NCI-H2029 (cell line): ENCODE measurements around the gene FOXO6.

Experiments used
- DNase-seq: peaks from one replicate; lab custom pipeline; 2025; lab: John Stamatoyannopoulos, UW

FOXO6 gene

DNA sequence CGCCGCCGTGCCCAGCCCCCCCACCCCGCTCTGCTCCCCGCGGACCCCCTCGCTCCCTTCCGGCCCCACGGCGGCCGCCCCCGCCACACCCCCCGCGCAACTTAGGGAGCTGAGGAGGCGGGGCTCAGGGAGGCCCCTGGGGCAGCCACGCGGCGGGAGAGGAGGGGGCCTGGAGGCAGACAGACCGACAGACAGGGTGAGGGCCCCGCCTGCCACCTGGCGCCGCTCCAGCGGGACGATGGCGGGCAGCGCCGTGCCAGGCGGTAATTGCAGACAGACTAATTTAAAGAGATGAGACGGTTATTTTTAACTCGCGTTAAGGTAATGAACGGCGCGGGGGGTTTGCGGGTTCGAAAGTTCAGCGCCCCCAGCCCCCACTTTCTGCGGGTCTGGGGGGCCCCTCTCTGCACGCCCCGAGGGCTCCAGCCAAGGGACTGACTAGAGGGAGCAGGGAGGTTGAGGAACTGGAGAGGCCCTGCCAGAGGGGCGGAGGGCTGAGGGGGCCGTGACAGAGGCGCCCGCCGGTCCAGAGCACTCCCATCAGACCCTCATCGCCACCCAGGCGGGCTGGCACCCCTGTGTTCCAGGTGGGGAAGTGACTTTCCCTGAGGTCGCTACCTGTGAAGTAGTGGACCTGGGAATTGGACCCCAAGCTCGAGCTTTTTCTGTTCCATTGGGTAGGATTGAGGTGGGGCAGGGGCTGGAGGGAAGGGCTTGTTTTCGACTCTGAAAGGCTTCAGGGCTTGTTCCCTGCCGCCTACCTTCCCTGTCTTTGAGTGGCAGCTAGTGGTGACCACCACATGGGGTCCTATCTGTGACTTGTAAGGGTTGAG, 5.4 kb downstream of the FOXO6 start:
- DNase-seq, result peak; percentile 96

DNA sequence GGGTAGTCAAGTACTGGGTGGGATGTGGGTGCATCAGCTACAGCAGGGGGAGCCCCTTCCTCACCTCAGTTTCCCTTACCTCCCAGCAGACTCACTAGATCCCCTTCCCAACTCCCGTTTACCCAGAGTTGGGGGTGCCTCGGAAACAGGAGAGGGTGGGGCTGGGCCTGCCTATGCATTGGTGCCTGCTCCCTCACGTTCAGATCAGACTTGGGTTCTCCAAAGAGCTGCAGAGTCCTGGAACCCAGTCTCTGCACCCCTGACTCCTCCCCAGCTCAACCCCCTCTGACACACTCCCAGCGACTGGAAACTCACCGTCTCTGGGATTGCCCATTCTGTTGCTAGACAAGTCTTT, 6.0 kb downstream of the FOXO6 start:
- DNase-seq, result no peak

DNA sequence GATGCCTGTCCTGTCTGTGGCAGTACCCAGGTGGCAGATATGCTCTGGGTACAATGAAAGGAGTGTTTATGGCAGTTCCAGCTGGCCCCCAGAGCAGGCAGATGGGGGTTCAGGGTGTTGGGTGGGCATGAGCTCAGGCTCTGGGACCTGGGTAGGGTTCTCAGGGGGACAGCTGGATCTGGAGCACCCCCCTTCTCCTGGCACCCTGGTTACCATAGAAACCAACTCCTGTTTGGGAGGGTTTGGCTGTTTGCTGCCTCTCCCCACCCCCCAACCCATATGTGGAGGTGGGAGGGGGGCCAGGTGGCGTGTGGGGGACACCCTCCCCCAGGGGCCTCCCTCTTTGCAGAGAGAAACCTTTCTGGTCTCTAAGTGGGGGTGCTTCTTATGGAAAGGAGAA, 7.1 kb downstream of the FOXO6 start:
- no peak for DNase-seq

DNA sequence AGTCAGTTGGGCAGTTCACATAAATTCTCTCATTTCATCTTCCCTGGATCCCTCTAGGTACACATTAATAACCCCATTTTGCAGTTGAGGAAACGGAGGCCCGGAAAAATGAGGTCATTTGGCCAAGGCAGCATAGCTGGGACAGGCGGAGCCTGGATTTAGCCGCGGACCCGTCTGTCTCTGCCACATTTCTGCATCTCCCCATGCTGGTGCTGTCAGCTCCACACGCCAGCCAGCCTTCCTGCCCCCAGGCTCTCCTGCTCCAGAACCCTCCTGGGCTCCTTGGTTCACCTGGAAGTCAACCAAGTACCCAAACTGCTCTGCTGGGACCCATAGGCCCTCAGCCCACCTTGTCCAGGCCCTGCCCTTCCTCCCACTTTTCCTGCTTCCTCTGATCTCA, 7.6 kb downstream of the FOXO6 start:
- no peak for DNase-seq

DNA sequence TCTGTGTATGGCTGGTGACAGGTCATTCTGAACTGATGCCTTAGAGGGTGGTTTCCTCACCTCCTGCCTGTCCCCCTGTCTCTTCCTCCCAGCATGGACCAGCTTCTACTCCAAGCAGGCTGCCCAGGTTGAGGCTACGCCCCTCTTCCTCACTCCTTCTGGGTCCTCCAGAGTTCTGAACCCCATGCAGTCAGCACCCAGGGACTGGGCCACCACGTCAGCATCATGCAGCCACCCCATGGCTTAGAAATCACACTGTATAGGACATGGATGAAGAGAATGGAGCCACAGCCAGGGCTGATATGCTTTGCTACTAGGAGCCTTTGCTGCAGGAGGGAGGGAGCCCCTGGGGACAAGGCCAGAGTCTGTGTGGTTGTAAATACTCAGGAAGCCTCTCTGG, 8.3 kb downstream of the FOXO6 start:
- no peak for DNase-seq

DNA sequence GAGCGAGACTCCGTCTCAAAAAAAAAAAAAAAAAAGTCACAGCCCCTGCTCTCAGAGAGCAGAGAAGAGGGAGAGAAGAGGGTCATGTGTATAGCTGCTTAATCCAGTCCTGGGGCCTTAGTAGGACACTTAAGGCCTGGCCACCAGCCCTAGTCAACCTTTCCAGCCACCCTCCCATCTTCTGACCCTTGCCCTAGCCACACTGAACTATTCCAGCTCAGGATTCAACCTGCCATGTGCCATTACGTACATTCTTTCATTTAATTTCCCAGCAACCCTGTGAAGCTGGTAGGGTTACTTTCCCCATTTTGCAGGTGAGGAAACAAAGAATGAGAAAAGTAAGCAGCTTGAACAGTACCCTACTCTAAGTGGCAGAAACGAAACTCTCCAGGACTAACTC, 9.0 kb downstream of the FOXO6 start:
- DNase-seq, result no peak

DNA sequence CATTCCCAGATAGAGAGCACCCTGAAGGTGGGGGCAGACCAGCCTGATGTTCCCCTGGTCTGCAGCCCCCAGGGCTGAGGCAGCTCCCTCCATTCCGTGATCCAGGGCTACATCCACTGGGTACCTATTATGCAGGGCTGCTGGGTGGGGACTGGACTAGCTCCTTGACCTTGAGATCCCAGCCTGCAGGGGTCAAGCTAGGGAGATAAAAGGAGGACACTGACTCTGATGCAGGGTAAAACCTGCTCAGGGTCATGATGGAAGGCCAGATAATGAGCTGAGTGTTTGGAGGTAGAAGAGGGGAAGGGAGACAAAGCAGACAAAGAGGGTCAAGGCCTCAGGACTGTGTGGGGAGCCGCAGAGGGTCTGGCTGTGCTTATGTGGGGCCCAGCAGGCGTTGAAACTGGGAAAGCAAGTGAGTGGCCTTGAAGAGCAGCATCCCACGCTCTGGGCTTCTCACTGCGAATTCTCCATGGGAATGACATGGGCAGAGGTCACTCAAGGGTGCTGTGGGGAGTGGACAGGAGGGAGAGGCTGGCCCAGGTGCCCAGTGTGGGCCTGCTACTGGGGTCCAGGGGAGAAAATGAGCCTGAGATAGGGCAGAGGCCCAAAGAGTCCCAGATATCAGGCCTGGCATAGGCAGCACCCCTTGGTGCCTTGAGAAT, 9.7 kb downstream of the FOXO6 start:
- DNase-seq, result no peak

DNA sequence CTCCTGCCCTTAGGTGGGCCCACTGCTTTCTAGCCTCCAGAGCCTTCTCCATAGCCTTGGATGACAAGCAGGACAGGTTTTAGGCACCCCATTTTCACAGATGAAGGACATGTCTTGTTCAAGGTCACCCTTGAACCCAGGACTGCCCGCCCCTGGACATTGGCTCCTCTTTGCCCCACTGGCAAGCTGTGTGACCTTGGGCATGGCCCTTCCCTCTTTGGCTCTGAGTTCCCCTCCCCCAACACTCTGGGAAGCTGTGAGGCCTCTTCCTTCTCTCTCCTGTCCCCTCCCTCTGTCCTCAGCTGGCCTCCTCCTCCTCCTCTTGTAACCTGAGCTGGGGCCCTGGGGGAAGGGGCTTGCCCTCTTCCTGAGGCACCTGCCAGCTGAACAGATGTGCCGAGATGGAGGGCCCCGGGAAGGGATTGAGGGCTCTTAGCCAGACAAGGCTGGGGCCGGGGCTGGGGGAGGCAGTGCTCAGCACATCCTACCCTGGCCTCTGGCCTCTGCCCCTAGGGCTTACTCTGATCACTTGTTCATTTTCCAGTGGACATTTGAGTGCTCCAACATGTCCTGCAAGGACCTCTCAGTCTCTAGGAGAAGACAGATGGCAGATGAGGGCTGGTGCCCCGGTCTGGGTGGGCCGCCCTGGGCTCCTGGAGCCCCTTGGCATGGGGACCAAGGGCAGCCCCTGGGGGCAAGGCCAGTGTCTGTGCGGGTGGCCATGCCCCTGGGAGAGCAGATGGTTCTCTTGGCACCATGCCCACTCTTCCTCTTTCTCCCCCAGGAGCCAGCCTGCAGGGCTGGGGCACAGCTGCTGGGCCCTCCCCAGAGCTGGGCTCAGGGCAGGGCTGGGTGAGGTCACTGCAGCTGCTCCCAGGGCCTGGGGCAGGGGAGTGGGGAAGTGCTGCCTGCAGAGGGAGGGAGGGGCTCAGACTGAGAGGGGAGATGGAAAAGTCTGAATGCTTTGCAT, 10.7 kb downstream of the FOXO6 start:
- peak; percentile 100 for DNase-seq

DNA sequence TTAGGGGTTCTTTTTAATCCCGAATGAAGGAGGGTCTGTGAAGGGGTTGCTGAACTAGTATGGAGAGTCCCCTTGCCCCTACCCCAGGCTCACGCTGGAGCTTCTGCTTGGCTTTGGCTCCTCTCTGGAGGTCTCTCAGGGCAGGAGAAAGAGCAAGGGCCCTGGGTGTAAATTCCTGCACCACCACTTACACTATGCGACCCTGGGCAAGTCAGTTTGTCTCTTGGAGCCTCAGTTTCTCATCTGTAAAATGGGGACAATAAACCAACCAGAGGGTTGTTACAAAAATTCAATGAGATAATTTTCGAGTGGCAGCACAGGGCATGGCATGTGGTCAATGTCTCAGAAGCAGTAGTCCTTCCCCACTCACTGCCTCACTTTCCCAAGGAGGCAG, 11.4 kb downstream of the FOXO6 start:
- DNase-seq, result no peak

DNA sequence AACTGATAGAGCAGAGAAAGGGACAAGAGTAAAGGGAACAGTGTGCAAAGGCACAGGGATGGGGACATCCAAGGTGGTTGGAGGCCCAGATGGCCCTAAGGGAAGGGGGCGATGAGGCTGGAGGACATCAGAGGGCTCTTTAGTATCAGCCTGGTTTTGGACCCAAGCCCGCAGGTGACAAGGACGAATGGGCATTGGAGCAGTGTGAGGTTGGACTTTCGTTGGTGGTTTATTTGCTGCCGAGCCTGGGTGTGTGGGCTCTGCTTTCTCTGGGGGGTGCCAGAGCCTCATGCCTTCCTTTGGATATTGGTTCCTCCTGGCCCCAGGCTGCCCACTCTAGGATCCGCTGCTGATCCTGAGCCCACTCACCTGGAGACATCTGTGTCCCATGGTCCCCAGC, 12.1 kb downstream of the FOXO6 start:
- peak; percentile 56 for DNase-seq

DNA sequence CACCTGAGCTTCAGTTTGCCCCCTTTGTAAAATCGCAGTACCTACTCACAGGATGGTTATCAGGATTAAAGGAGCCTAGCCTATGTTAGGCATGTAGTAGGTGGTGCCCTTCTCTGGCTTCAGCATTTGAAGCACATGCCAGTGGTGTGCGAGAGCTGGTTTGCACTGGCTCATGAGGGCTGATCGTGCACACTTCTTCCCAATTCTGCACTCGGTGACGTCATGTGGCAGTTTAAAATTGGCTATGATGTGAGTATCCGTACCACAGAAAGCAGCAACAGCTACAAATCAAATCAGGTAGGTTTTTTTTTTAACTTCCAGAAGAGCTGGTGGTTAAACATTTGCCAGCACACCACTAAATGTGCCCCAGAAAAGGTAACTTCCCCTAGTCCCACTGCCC, 13.5 kb downstream of the FOXO6 start:
- no peak for DNase-seq

DNA sequence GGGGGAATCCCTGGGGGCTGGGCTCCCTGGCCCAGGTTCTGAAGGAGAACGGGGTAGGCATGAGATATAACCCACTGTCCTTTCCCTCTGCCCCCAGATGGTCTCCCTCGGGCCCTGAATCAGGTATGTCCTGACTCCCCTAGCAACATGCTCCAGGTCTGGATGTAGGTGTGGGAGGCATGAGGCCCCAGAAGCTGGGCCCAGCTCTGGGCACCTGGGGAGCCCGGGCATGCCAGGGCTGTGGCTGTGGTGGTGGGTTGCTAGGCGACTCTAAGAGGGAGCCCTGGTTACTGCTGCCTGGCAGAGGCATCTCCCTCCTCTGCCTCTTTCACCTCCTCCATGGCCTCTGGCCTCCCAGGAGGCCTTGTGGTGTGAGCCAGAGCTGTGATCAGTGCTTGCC, 16.2 kb downstream of the FOXO6 start:
- DNase-seq, result no peak

DNA sequence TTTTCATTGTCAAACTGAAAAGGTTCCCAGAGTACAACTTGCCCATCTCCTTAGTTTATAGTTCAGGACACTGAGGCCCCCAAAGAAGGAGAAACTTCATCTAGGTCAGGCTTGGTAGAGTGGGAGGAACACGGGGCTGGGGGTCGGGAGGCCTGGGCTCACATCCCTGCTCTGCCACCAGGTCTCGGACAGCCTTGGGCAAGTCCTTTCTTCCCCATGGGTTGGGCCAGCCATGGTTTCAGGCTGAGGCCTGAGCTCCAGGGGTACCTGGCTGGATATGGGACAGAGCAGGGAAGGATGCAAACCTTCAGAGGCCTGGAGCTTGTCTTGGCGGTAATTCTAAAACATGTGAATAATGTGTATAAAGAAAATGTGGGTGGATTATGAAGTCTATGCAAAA, 17.0 kb downstream of the FOXO6 start:
- DNase-seq, result no peak

DNA sequence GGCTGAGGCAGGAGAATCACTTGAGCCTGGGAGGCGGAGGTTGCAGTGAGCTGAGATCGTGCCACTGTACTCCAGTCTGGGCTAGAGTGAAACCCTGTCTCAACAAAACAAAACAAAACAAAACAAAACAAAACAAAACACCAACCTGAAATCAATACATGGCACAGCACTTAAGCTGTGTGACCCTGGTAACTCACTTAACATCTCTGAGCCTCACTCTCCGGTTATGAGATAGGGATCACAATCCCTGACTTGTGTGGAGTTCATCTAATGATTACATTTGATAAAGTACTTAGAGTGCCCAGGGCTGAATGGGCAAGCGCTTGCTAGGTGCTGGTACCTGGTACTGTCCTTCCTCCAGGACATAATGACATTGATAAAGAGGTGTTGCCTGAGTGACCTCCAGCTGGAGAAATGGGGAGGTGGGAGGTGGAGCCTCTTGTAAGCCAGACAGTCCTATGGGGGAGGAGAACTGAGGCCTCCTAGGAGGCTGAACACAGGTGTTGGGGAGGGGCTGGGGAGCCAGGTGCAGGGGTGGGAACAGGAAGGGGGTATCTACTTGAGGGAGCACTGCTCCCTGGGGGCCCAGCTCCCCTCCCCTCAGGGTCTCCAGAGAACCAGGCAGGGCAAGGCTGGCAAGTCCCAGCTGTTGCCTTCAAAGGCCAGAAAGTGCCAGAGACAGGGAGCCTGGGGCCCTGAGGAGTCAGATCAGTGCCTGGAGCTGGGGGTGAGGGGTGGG, 17.9 kb downstream of the FOXO6 start:
- DNase-seq, result peak; percentile 68

DNA sequence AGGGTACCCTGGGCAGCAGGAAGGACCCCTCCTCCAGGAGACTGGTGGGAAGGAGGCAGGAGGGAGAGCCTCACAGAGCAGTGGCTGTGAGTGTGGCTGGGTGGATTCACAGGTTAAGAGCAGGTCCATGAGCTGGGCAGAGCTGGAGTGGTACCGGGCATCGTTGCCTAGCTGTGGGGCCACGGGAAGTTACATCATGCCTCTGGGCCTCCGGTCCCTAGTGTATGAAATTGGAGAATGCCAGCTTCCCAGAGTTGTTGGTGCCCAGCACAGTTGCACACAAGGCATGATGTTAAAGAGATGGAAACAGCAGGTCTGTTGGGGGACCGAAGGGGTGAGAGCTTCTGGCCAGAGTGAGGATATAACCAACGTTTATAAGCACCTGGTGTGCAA, 18.5 kb downstream of the FOXO6 start:
- DNase-seq, result peak; percentile 98

DNA sequence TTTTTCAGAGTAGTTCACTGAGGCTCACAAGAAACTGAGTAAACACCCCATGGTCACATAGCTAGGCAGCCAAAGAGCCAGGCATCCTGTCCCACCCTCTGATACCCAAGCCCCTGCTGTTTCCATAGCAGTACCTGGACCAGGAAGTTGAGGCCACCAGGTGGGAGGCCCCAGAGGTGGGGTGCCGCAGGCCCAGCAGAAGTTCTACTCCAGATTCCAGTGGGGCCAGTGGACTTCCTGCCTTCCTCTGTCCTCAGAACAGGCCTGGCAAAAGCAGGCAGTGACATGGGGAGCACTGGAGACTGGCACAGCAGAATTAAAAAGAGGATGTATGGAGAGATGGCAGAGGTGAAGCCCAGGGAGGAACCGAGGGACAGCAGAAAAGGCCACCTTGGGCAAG, 19.0 kb downstream of the FOXO6 start:
- DNase-seq, result no peak

DNA sequence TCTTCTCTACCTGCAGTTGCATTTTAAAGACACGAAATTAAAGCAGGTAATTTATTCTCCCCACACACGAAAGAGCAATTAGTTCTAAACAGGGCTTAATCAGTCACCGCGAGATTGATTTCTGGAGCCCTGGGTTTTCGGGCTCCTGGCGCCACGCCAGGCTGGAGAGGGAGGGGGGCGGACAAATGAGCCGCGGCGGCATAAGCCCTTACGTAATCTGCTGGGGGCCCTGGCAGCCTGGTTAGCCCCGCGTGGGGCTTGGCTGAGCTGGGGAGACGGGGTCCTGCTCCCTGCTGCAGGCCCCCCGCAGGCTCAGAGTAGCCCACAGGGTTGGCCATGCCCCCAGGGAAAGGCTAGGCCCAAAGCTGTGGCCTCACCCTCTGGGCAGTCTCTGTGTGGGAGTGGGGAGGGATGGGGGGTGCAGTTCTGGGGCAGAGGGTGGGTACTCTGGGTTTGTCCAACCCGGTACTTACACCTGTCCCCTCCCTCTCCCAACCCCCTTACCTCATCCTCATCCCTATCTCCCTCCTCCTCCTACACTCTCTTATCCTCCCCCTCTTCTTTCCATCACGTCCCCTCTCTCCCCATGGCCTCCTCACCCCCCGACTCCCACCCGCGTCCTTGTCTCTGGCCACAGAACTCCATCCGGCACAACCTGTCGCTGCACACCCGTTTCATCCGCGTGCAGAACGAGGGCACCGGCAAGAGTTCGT, 19.9 kb downstream of the FOXO6 start:
- peak; percentile 95 for DNase-seq

DNA sequence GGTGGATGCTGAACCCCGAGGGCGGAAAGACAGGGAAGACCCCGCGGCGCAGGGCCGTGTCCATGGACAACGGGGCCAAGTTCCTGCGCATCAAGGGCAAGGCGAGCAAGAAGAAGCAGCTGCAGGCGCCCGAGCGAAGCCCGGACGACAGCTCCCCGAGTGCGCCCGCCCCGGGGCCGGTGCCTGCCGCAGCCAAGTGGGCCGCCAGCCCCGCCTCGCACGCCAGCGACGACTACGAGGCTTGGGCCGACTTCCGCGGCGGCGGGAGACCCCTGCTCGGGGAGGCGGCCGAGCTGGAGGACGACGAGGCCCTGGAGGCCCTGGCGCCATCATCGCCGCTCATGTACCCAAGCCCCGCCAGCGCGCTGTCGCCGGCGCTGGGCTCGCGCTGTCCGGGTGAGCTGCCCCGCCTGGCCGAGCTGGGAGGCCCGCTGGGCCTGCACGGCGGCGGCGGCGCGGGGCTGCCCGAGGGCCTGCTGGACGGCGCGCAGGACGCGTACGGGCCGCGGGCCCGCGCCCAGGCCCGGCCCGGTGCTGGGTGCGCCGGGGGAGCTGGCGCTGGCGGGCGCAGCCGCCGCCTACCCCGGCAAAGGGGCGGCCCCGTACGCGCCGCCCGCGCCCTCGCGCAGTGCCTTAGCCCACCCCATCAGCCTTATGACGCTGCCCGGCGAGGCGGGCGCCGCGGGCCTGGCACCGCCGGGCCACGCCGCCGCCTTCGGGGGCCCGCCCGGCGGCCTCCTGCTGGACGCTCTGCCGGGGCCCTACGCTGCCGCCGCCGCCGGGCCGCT, 20.7 kb downstream of the FOXO6 start:
- DNase-seq, result no peak

DNA sequence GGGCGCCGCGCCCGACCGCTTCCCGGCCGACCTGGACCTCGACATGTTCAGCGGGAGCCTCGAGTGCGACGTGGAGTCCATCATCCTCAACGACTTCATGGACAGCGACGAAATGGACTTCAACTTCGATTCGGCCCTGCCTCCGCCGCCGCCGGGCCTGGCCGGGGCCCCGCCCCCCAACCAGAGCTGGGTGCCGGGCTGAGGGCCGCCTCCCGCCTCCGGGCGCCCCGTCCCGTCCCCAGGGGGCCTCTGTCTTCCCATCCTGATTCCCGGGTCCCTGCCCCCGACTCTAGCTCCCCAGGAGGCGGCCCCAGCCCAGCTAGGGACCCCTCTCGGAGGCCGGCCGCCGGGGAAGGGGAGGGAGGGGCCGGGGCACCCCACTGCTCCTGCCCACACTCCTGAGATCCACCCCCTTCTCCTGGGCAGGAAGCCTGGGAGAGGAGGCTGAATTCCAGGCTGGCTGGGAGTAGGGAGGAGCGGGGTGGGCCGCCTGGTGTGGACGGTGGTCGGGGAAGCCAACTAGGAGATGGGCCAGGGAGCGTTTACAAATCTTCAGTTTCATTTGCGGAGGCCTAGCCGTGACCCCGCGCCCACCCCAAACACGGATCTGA, 21.4 kb downstream of the FOXO6 start:
- no peak for DNase-seq
